Measurements from ENCODE around the gene HPCAL1.

The HPCAL1 gene

GRCh38 chr2:10397878-10398277, 95.2 kb downstream of the HPCAL1 start:
- Mint-ChIP-seq H3K4me3 (no peak overlapping the region), H3K9me3 (no peaks in the 10 kb centered on the region), H3K27me3 (no peaks in the 10 kb centered on the region), H3K36me3 (ENCODE audit: low read depth) (peaks cover 41% of the 10 kb centered on the region), H3K27ac (peak overlapping the region; percentile 59), H3K4me1 (ENCODE audit: low read depth) (peaks cover 55% of the 10 kb centered on the region)
- DNase-seq: no peak

- Mint-ChIP-seq H3K4me3 (no peak overlapping the region), H3K9me3 (no peaks in the 10 kb centered on the region), H3K36me3 (ENCODE audit: low read depth) (peaks cover 41% of the 10 kb centered on the region), H3K27ac (peak overlapping the region; percentile 59), H3K4me1 (ENCODE audit: low read depth) (peaks cover 49% of the 10 kb centered on the region), H3K27me3 (no peaks in the 10 kb centered on the region)
- DNase-seq: no peak
Measured at GRCh38 chr2:10398496-10398895, 95.8 kb downstream of the HPCAL1 start.

- H3K27ac Mint-ChIP-seq: peak overlapping the region; percentile 83
- no peaks in the 10 kb centered on the region for H3K9me3 Mint-ChIP-seq
- peaks cover 49% of the 10 kb centered on the region for H3K4me1 Mint-ChIP-seq (ENCODE audit: low read depth)
- no peak overlapping the region for H3K4me3 Mint-ChIP-seq
- no peak for DNase-seq
- no peaks in the 10 kb centered on the region for H3K27me3 Mint-ChIP-seq
- peaks cover 48% of the 10 kb centered on the region for H3K36me3 Mint-ChIP-seq (ENCODE audit: low read depth)
Measured at GRCh38 chr2:10399358-10399757, 96.7 kb downstream of the HPCAL1 start.

- Mint-ChIP-seq H3K27ac (peak overlapping the region; percentile 83), H3K27me3 (no peaks in the 10 kb centered on the region), H3K4me1 (ENCODE audit: low read depth) (peaks cover 47% of the 10 kb centered on the region), H3K4me3 (no peak overlapping the region), H3K9me3 (no peaks in the 10 kb centered on the region), H3K36me3 (ENCODE audit: low read depth) (peaks cover 54% of the 10 kb centered on the region)
- DNase-seq: no peak
Measured at GRCh38 chr2:10400002-10400401, 97.3 kb downstream of the HPCAL1 start.

- Mint-ChIP-seq H3K27me3 (no peaks in the 10 kb centered on the region), H3K4me1 (ENCODE audit: low read depth) (peaks cover 49% of the 10 kb centered on the region), H3K9me3 (no peaks in the 10 kb centered on the region)
Measured at GRCh38 chr2:10400568-10400977, 97.9 kb downstream of the HPCAL1 start.

GRCh38 chr2:10400978-10401951, 98.6 kb downstream of the HPCAL1 start:
- no peak overlapping the region for H3K4me3 Mint-ChIP-seq
- DNase-seq: no peak
- H3K36me3 Mint-ChIP-seq (ENCODE audit: low read depth): peaks cover 54% of the 10 kb centered on the region
- no peaks in the 10 kb centered on the region for H3K9me3 Mint-ChIP-seq
- H3K4me1 Mint-ChIP-seq (ENCODE audit: low read depth): peaks cover 50% of the 10 kb centered on the region
- no peaks in the 10 kb centered on the region for H3K27me3 Mint-ChIP-seq
- peak overlapping the region; percentile 83 for H3K27ac Mint-ChIP-seq

More at GRCh38 chr2:10400568-10400977, 97.9 kb downstream of the HPCAL1 start:
- Mint-ChIP-seq H3K36me3 (ENCODE audit: low read depth) (peaks cover 54% of the 10 kb centered on the region), H3K27ac (peak overlapping the region; percentile 83), H3K4me3 (peak overlapping the region; percentile 2)
- peak; percentile 51 for DNase-seq

GRCh38 chr2:10402062-10402585, 99.4 kb downstream of the HPCAL1 start:
- H3K27ac Mint-ChIP-seq: peak overlapping the region; percentile 29
- DNase-seq: no peak
- H3K4me1 Mint-ChIP-seq (ENCODE audit: low read depth): peaks cover 58% of the 10 kb centered on the region
- no peaks in the 10 kb centered on the region for H3K9me3 Mint-ChIP-seq
- peaks cover 56% of the 10 kb centered on the region for H3K36me3 Mint-ChIP-seq (ENCODE audit: low read depth)
- no peak overlapping the region for H3K4me3 Mint-ChIP-seq
- H3K27me3 Mint-ChIP-seq: no peaks in the 10 kb centered on the region

GRCh38 chr2:10402653-10403215, 100.0 kb downstream of the HPCAL1 start:
- no peaks in the 10 kb centered on the region for H3K27me3 Mint-ChIP-seq
- H3K4me3 Mint-ChIP-seq: no peak overlapping the region
- H3K27ac Mint-ChIP-seq: no peak overlapping the region
- DNase-seq: no peak
- peaks cover 64% of the 10 kb centered on the region for H3K4me1 Mint-ChIP-seq (ENCODE audit: low read depth)
- peaks cover 54% of the 10 kb centered on the region for H3K36me3 Mint-ChIP-seq (ENCODE audit: low read depth)
- H3K9me3 Mint-ChIP-seq: no peaks in the 10 kb centered on the region

- no peak for DNase-seq
- Mint-ChIP-seq H3K4me3 (no peak overlapping the region), H3K36me3 (ENCODE audit: low read depth) (peaks cover 49% of the 10 kb centered on the region), H3K9me3 (no peaks in the 10 kb centered on the region), H3K27me3 (no peaks in the 10 kb centered on the region), H3K27ac (no peak overlapping the region), H3K4me1 (ENCODE audit: low read depth) (peaks cover 80% of the 10 kb centered on the region)
Measured at GRCh38 chr2:10404324-10405143, 101.8 kb downstream of the HPCAL1 start.

- H3K4me1 Mint-ChIP-seq (ENCODE audit: low read depth): peaks cover 77% of the 10 kb centered on the region
- peaks cover 43% of the 10 kb centered on the region for H3K36me3 Mint-ChIP-seq (ENCODE audit: low read depth)
- H3K4me3 Mint-ChIP-seq: no peak overlapping the region
- H3K27me3 Mint-ChIP-seq: no peaks in the 10 kb centered on the region
- no peak overlapping the region for H3K27ac Mint-ChIP-seq
- no peak for DNase-seq
- no peaks in the 10 kb centered on the region for H3K9me3 Mint-ChIP-seq
Measured at GRCh38 chr2:10405448-10405847, 102.7 kb downstream of the HPCAL1 start.

GRCh38 chr2:10406016-10406415, 103.3 kb downstream of the HPCAL1 start:
- Mint-ChIP-seq H3K9me3 (no peaks in the 10 kb centered on the region), H3K4me3 (no peak overlapping the region), H3K4me1 (ENCODE audit: low read depth) (peaks cover 74% of the 10 kb centered on the region), H3K27me3 (no peaks in the 10 kb centered on the region), H3K36me3 (ENCODE audit: low read depth) (peaks cover 41% of the 10 kb centered on the region), H3K27ac (peak overlapping the region; percentile 4)
- DNase-seq: no peak

- Mint-ChIP-seq H3K4me3 (no peak overlapping the region), H3K27me3 (no peaks in the 10 kb centered on the region), H3K9me3 (no peaks in the 10 kb centered on the region), H3K4me1 (ENCODE audit: low read depth) (peaks cover 68% of the 10 kb centered on the region), H3K27ac (no peak overlapping the region), H3K36me3 (ENCODE audit: low read depth) (peaks cover 36% of the 10 kb centered on the region)
- no peak for DNase-seq
Measured at GRCh38 chr2:10406491-10407188, 103.9 kb downstream of the HPCAL1 start.

- Mint-ChIP-seq H3K4me3 (peak overlapping the region; percentile 70), H3K27me3 (no peaks in the 10 kb centered on the region), H3K36me3 (ENCODE audit: low read depth) (peaks cover 40% of the 10 kb centered on the region), H3K27ac (peak overlapping the region; percentile 98), H3K9me3 (no peaks in the 10 kb centered on the region), H3K4me1 (ENCODE audit: low read depth) (peaks cover 65% of the 10 kb centered on the region)
- DNase-seq: no peak
Measured at GRCh38 chr2:10407432-10407831, 104.7 kb downstream of the HPCAL1 start.
